ENCODE measurements around the gene SOCS2. TPM values are rescaled to one million over a fixed set of nuclear protein-coding genes. Genes with fewer than 3 reads are reported as not detected.

SOCS2 gene
- total RNA-seq, 1 experiment from 2014 or later: 57.2 TPM

- H3K36me3 Mint-ChIP-seq (ENCODE audit: insufficient read depth in 1 of 3, low read depth in 3 of 3): peaks cover 0 to 3% (median 0%) of the 10 kb centered on the region in 3 experiments; a peak in 2 of 7 replicates
- no peak overlapping the region for H2BK5ac ChIP-seq (ENCODE audit: insufficient read length, low read length)
- H3K18ac ChIP-seq (ENCODE audit: insufficient read length, low read depth, low read length): no peak overlapping the region
- no peaks in the 10 kb centered on the region for H3K9me3 ChIP-seq (ENCODE audit: control insufficient read depth, low read depth, low read length)
- no peak overlapping the region for H3K56ac ChIP-seq (ENCODE audit: insufficient read length, low read depth, low read length)
- peaks cover 0 to 4% of the 10 kb centered on the region in 2 experiments; a peak in 3 of 5 replicates for H3K9me3 Mint-ChIP-seq
- H2BK15ac ChIP-seq (ENCODE audit: low read depth, low read length): no peak overlapping the region
- H3K27me3 Mint-ChIP-seq (ENCODE audit: low read depth): no peaks in the 10 kb centered on the region; the same call in 1 of the 2 replicates
- no peak overlapping the region for H2AK5ac ChIP-seq (ENCODE audit: insufficient read length, low read length)
- no peak overlapping the region for H3T11ph ChIP-seq (ENCODE audit: low read length)
- H3K9ac ChIP-seq (ENCODE audit: extremely low read depth, insufficient read length, low read length): no peak overlapping the region
- no peak overlapping the region for H3K23ac ChIP-seq (ENCODE audit: insufficient read length, low read depth, low read length)
- no peak overlapping the region for H2AFZ ChIP-seq (ENCODE audit: low read length)
- no peaks in the 10 kb centered on the region for H3K79me2 ChIP-seq (ENCODE audit: insufficient read depth, low read length)
- no peak overlapping the region for H4K8ac ChIP-seq (replicated peaks; ENCODE audit: insufficient read length, low read depth, low read length)
- peaks cover 8 to 9% of the 10 kb centered on the region in 2 experiments for H3K4me1 Mint-ChIP-seq
- WGBS (ENCODE audit: extremely low coverage, insufficient read length, low lambda C conversion rate): no CpG with 5 or more reads among the region's 4 CpGs
- H4K5ac ChIP-seq (ENCODE audit: insufficient read length, low read depth, low read length): no peak overlapping the region
- no peak for TF ChIP-seq CTCF (conservative IDR thresholded peaks at IDR 0.05)
- no peaks in the 10 kb centered on the region for H3K79me1 ChIP-seq (ENCODE audit: insufficient read depth, low read depth, low read length, poor library complexity, severe bottlenecking)
- no peak overlapping the region for H3K4me2 ChIP-seq (ENCODE audit: insufficient read depth, insufficient read length, low read length)
- H3K4ac ChIP-seq (ENCODE audit: low read depth, low read length): no peak overlapping the region
- H4K91ac ChIP-seq (ENCODE audit: insufficient read length, low read depth, low read length): no peak overlapping the region
- H2BK12ac ChIP-seq (ENCODE audit: insufficient read length, low read depth, low read length): no peak overlapping the region
- no peak overlapping the region for H2BK120ac ChIP-seq (ENCODE audit: low read depth, low read length, poor library complexity, severe bottlenecking)
- H3K27ac Mint-ChIP-seq: no peak overlapping the region
- H3K27ac ChIP-seq (ENCODE audit: insufficient read length, low read depth, low read length): no peak overlapping the region
- DNase-seq: no peak
- H3K4me1 ChIP-seq (ENCODE audit: insufficient read depth, low read length): no peaks in the 10 kb centered on the region
- no peaks in the 10 kb centered on the region for H3K23me2 ChIP-seq (ENCODE audit: insufficient read length, low read depth, low read length, poor library complexity, severe bottlenecking)
- no peaks in the 10 kb centered on the region for H3K27me3 ChIP-seq (ENCODE audit: insufficient read depth, low read length)
- H3K14ac ChIP-seq (ENCODE audit: insufficient read depth, low read length): no peak overlapping the region
- H3K4me3 Mint-ChIP-seq: no peak overlapping the region
- H4K20me1 ChIP-seq (ENCODE audit: control insufficient read depth, insufficient read depth, insufficient read length): no peaks in the 10 kb centered on the region
- H2BK20ac ChIP-seq (ENCODE audit: low read depth, low read length, poor library complexity, severe bottlenecking): no peak overlapping the region
These were observed 45.6 kb upstream of the SOCS2 start for GRCh38 chr12:93526786-93527428.

All from H9 (cell line).